WERI-Rb-1 (cell line): ENCODE results near the gene ACTN1.

Source experiments
- DNase-seq: peaks from one replicate; pipeline ENCODE4 v3.0.0-alpha.2; 2020
- H3K27ac ChIP-seq: fragments of 250-450 bp; sonication (Bioruptor Pico); 2 replicates; pipeline ENCODE4 v1.5.1; 2020; ENCODE audit warnings: mild to moderate bottlenecking, moderate library complexity
- H3K27me3 ChIP-seq: fragments of 250-450 bp; sonication (Bioruptor Pico); 2 replicates; pipeline ENCODE4 v1.5.1; 2021; ENCODE audit warnings: mild to moderate bottlenecking, low read depth, moderate library complexity; ENCODE audit not compliant: insufficient read depth, severe bottlenecking
- H3K36me3 ChIP-seq: fragments of 250-450 bp; sonication (Bioruptor Pico); 2 replicates; pipeline ENCODE4 v1.5.1; 2020; ENCODE audit warnings: mild to moderate bottlenecking, moderate library complexity
- H3K4me3 ChIP-seq: 2 replicates; pipeline ENCODE4 v1.5.1; 2011; ENCODE audit warnings: low read depth, mild to moderate bottlenecking, control low read depth, low read length
- H3K9me3 ChIP-seq: fragments of 250-450 bp; sonication (Bioruptor Pico); 2 replicates; pipeline ENCODE4 v1.5.1; 2021; ENCODE audit warnings: mild to moderate bottlenecking, moderate library complexity; ENCODE audit not compliant: severe bottlenecking
- CTCF ChIP-seq: IDR thresholded peaks from 2 replicates; pipeline ENCODE4 v1.5.1; 2011; ENCODE audit warnings: low read depth, mild to moderate bottlenecking, control low read depth, inconsistent platforms, low read length

Gene ACTN1

GRCh38 chr14:68955851-68956179 lies 23.3 kb downstream of the ACTN1 start:
- H3K27me3 ChIP-seq = no peaks in the 10 kb centered on the region
- no peak overlapping the region for H3K27ac ChIP-seq
- no peak overlapping the region for H3K4me3 ChIP-seq
- no peak for TF ChIP-seq CTCF
- H3K36me3 ChIP-seq = no peaks in the 10 kb centered on the region
- no peak for DNase-seq
- H3K9me3 ChIP-seq = no peaks in the 10 kb centered on the region

GRCh38 chr14:68955164-68955850 lies 23.8 kb downstream of the ACTN1 start:
- Histone ChIP-seq H3K4me3 (no peak overlapping the region), H3K9me3 (no peaks in the 10 kb centered on the region), H3K27ac (no peak overlapping the region), H3K27me3 (no peaks in the 10 kb centered on the region), H3K36me3 (no peaks in the 10 kb centered on the region)
- no peak for TF ChIP-seq CTCF
- DNase-seq = no peak

- H3K4me3 ChIP-seq = no peak overlapping the region
- no peak overlapping the region for H3K27ac ChIP-seq
- DNase-seq = no peak
- no peaks in the 10 kb centered on the region for H3K9me3 ChIP-seq
- no peaks in the 10 kb centered on the region for H3K36me3 ChIP-seq
- no peak for TF ChIP-seq CTCF
- H3K27me3 ChIP-seq = no peaks in the 10 kb centered on the region
Observed at GRCh38 chr14:68953196-68953555, 25.9 kb downstream of the ACTN1 start.

- H3K4me3 ChIP-seq = no peak overlapping the region
Observed at GRCh38 chr14:68952531-68953195, 26.4 kb downstream of the ACTN1 start.

GRCh38 chr14:68951800-68952530 lies 27.1 kb downstream of the ACTN1 start:
- DNase-seq = no peak
- Histone ChIP-seq H3K27ac (no peak overlapping the region), H3K9me3 (no peaks in the 10 kb centered on the region), H3K4me3 (no peak overlapping the region), H3K36me3 (no peaks in the 10 kb centered on the region), H3K27me3 (no peaks in the 10 kb centered on the region)
- no peak for TF ChIP-seq CTCF

More at GRCh38 chr14:68952531-68953195, 26.4 kb downstream of the ACTN1 start:
- H3K36me3 ChIP-seq = no peaks in the 10 kb centered on the region
- no peak for TF ChIP-seq CTCF
- H3K27ac ChIP-seq = no peak overlapping the region
- no peaks in the 10 kb centered on the region for H3K9me3 ChIP-seq
- H3K27me3 ChIP-seq = no peaks in the 10 kb centered on the region
- DNase-seq = no peak
